GM19438 (cell line): ENCODE data around the gene ASIC2.

ENCODE experiments used
- ATAC-seq: cut with Tn5 transposase; IDR thresholded peaks from one replicate; pipeline ENCODE4 v1.9.1; 2021; ENCODE audit warnings: low read depth; ENCODE audit not compliant: unreplicated experiment

Gene ASIC2

GRCh38 chr17:33167736-33168135 is 125.4 kb downstream of the ASIC2 start:
- no peak for ATAC-seq

GRCh38 chr17:33166472-33166871 is 126.6 kb downstream of the ASIC2 start:
- ATAC-seq = no peak

GRCh38 chr17:33164169-33164881 is 128.8 kb downstream of the ASIC2 start:
- ATAC-seq = no peak

GRCh38 chr17:33163533-33164168 is 129.4 kb downstream of the ASIC2 start:
- no peak for ATAC-seq

GRCh38 chr17:33154869-33155455 is 138.1 kb downstream of the ASIC2 start:
- no peak for ATAC-seq

GRCh38 chr17:33152783-33153182 is 140.3 kb downstream of the ASIC2 start:
- no peak for ATAC-seq

GRCh38 chr17:33151565-33151964 is 141.5 kb downstream of the ASIC2 start:
- no peak for ATAC-seq

- no peak for ATAC-seq
Observed at GRCh38 chr17:33145941-33146340, 147.2 kb downstream of the ASIC2 start.

GRCh38 chr17:33144837-33145236 is 148.3 kb downstream of the ASIC2 start:
- no peak for ATAC-seq

GRCh38 chr17:33142705-33143299 is 150.3 kb downstream of the ASIC2 start:
- no peak for ATAC-seq

GRCh38 chr17:33140413-33141099 is 152.5 kb downstream of the ASIC2 start:
- no peak for ATAC-seq

- no peak for ATAC-seq
Observed at GRCh38 chr17:33138627-33139026, 154.5 kb downstream of the ASIC2 start.

- no peak for ATAC-seq
Observed at GRCh38 chr17:33137426-33137825, 155.7 kb downstream of the ASIC2 start.

- no peak for ATAC-seq
Observed at GRCh38 chr17:33135691-33136090, 157.4 kb downstream of the ASIC2 start.

GRCh38 chr17:33131620-33132019 is 161.5 kb downstream of the ASIC2 start:
- no peak for ATAC-seq

- no peak for ATAC-seq
Observed at GRCh38 chr17:33127706-33128105, 165.4 kb downstream of the ASIC2 start.

- no peak for ATAC-seq
Observed at GRCh38 chr17:33126086-33126485, 167.0 kb downstream of the ASIC2 start.

- no peak for ATAC-seq
Observed at GRCh38 chr17:33125552-33125950, 167.5 kb downstream of the ASIC2 start.

GRCh38 chr17:33124871-33125551 is 168.1 kb downstream of the ASIC2 start:
- no peak for ATAC-seq

GRCh38 chr17:33124185-33124584 is 168.9 kb downstream of the ASIC2 start:
- ATAC-seq = no peak
